ENCODE results near the gene C14orf180.
A peak's percentile ranks its signal among the peaks of the same experiment; 100 is the strongest.

C14orf180 gene

DNA sequence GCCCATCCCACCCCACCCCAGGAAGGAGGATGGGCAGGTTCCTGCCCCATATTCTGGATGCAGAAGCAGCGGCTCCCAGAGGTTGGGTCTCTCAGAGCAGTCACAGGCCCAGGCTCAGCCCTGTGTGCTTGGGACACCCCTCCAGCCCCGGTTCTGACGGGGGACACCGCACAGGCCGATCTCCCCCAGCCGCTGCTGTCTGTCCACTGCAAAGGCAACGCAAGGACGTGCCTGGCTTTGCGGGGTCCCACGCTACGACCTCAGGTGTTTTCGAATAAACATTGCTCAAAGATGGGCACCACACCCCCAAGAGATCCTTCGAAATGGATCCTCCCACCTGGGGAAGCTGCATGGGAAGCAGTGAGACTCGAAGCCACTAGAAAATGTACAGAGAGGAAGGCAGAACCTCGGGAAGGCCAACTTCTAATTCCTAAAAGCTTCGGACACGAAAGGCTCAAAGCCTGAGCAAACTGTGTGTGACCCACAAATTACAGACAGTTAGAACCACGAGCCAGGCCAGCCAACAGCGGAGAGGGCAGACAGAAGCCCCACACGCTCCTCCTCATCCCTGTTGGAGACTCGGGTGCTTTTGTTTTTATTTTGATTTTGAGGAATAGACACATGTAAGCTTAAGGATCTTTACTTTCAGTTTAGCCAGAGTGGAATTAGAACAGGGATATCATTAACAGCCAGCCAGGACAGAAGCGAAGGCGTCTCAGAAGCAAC is 10.8 kb downstream of the C14orf180 start:
- H3K4me1 ChIP-seq (ENCODE audit: control insufficient read depth, insufficient read depth, low read length, unreplicated experiment), result peaks cover 5% of the 10 kb centered on the region
- H3K27ac ChIP-seq (ENCODE audit: low read depth, low read length), result no peak overlapping the region
- peak overlapping the region; percentile 78 for H2AFZ ChIP-seq (ENCODE audit: low read length, unreplicated experiment)
- H3K36me3 ChIP-seq (ENCODE audit: insufficient read depth, low read length), result no peaks in the 10 kb centered on the region
- H3K79me2 ChIP-seq (ENCODE audit: control insufficient read depth, insufficient read depth, low read length, unreplicated experiment), result no peaks in the 10 kb centered on the region
- peak overlapping the region; percentile 74 for H3K4me3 ChIP-seq (ENCODE audit: low read depth, low read length)
- H3K27me3 ChIP-seq (ENCODE audit: insufficient read depth, low read length), result peaks cover 9% of the 10 kb centered on the region

DNA sequence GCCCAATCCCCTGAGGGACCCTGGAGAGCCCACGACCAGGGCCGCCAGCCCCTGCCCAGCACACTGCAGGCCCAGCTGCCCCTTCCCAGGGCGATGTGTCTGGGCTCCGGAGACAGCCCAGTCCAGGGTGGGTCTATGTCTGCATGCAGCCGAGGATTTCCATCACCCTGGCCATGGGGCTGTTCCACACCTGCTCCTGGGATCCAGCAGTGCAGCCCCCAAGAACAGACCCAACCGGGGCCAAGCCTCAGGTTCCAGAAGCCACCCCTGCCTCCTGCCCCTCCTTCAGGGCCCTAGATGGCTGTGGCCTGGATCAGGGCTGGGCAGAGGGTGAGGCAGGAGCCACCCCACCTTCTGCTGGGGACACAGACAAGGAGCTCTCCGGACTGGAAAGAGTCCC is 11.5 kb downstream of the C14orf180 start:
- peak overlapping the region; percentile 74; the same call in 1 of the 2 replicates for H3K4me3 ChIP-seq (ENCODE audit: low read depth, low read length)
- H3K79me2 ChIP-seq (ENCODE audit: control insufficient read depth, insufficient read depth, low read length, unreplicated experiment), result no peaks in the 10 kb centered on the region
- no peaks in the 10 kb centered on the region for H3K36me3 ChIP-seq (ENCODE audit: insufficient read depth, low read length)
- peaks cover 4% of the 10 kb centered on the region for H3K27me3 ChIP-seq (ENCODE audit: insufficient read depth, low read length)
- H3K27ac ChIP-seq (ENCODE audit: low read depth, low read length), result no peak overlapping the region
- H2AFZ ChIP-seq (ENCODE audit: low read length, unreplicated experiment), result peak overlapping the region; percentile 78
- H3K4me1 ChIP-seq (ENCODE audit: control insufficient read depth, insufficient read depth, low read length, unreplicated experiment), result peaks cover 5% of the 10 kb centered on the region

DNA sequence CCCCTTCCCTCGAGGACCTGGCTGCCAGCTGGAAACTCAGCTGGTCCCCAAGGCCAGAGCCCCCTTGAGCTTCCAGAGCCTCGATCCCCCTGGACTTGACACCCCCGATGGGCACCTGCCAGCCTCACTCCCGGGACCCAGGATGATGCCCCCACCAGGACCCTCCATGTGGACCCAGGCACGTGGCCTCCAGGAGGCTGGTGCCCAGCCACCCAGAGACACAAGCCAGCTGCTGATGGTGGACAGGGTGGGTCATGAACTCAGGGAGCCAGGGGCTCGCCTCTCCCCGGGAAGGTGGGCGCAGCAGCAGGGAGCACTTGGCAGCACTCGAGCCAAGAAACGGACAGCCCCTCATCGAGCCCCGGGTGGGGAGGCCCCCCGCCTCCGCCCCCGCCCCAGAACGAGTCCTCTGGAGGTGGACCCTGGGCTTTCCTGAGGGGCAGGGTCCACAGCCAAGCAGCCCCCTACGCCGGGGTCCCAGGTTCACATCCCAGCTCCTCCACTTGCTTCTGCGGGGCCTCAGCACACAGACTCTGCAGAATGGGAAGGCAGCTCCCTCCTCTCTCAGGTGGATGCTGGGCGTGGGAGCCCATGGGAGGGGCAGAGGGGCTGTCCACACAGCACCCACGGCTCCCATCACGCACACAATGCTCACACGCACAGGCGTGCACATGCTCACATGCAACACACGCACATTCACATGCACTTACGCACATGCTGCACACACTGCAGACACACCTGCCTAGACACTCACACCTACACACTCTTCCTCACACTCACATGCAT is 12.1 kb downstream of the C14orf180 start:
- Histone ChIP-seq H3K4me3 (ENCODE audit: low read depth, low read length) (no peak overlapping the region), H2AFZ (ENCODE audit: low read length, unreplicated experiment) (no peak overlapping the region), H3K27me3 (ENCODE audit: insufficient read depth, low read length) (no peaks in the 10 kb centered on the region), H3K4me1 (ENCODE audit: control insufficient read depth, insufficient read depth, low read length, unreplicated experiment) (peaks cover 5% of the 10 kb centered on the region), H3K36me3 (ENCODE audit: insufficient read depth, low read length) (no peaks in the 10 kb centered on the region), H3K79me2 (ENCODE audit: control insufficient read depth, insufficient read depth, low read length, unreplicated experiment) (no peaks in the 10 kb centered on the region), H3K27ac (ENCODE audit: low read depth, low read length) (no peak overlapping the region)

DNA sequence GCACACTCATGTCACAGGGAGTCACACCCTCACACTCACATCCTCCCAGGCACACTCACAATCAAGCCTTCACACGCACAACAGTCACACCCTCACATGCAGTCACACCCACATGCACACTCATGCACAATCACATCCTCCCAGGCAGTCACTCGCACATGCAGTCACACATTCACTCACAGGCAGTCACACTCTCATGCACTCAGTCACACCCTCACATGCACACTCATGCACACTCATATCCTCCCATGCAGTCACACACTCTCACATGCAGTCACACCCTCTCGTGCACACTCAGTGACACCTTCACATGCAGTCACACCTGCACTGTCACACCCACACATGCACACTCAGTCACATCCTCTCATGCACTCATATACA is 12.7 kb downstream of the C14orf180 start:
- Histone ChIP-seq H3K4me1 (ENCODE audit: control insufficient read depth, insufficient read depth, low read length, unreplicated experiment) (peaks cover 5% of the 10 kb centered on the region), H3K79me2 (ENCODE audit: control insufficient read depth, insufficient read depth, low read length, unreplicated experiment) (no peaks in the 10 kb centered on the region), H2AFZ (ENCODE audit: low read length, unreplicated experiment) (no peak overlapping the region), H3K36me3 (ENCODE audit: insufficient read depth, low read length) (no peaks in the 10 kb centered on the region), H3K27me3 (ENCODE audit: insufficient read depth, low read length) (no peaks in the 10 kb centered on the region; the same call in 1 of the 2 replicates), H3K27ac (ENCODE audit: low read depth, low read length) (no peak overlapping the region), H3K4me3 (ENCODE audit: low read depth, low read length) (no peak overlapping the region)

DNA sequence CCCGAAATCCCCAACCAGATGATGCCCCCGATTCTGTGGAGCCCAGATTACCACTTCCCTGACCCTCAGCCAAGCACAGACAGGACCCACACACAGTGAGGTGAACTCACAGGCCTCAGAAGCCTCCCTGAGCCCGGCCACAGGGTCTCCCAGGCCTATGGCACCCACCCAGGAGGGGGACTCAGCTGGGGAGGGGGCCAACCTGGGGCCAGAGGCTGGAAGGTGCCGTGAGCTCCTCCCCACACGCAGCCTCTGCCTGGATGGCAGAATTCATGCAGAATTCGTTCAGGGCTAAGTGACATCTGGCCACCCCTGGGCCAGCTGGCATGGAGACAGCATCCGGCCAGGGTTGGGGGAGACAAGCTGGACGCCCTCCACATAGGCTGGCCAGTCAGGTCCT is 13.2 kb downstream of the C14orf180 start:
- Histone ChIP-seq H3K27ac (ENCODE audit: low read depth, low read length) (no peak overlapping the region), H3K79me2 (ENCODE audit: control insufficient read depth, insufficient read depth, low read length, unreplicated experiment) (no peaks in the 10 kb centered on the region), H3K4me1 (ENCODE audit: control insufficient read depth, insufficient read depth, low read length, unreplicated experiment) (peaks cover 5% of the 10 kb centered on the region), H2AFZ (ENCODE audit: low read length, unreplicated experiment) (no peak overlapping the region), H3K36me3 (ENCODE audit: insufficient read depth, low read length) (no peaks in the 10 kb centered on the region), H3K4me3 (ENCODE audit: low read depth, low read length) (no peak overlapping the region), H3K27me3 (ENCODE audit: insufficient read depth, low read length) (no peaks in the 10 kb centered on the region; the same call in 1 of the 2 replicates)

DNA sequence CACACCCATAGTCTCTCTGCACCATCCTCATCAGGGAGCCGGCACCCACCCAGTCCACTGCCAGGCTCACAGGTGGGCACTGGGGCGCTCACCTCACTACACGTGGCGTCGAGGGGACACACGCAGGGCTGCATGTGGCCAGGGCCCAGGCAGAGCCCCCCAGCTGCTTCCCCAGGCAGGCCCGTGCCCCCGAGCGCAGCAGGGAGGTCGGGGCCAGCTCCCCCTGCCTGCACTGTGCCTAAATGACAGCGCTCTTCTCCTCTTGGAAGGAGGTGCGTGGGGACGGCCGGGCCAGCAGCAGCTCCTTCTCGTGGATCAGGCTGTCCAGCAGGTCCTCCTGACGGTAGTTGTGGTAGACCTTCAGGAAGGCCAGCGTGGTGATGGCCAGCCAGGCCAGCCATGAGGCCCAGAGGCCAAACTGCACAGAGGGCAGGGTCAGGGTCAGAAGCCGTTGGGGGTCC is 13.7 kb downstream of the C14orf180 start:
- Histone ChIP-seq H3K27me3 (ENCODE audit: insufficient read depth, low read length) (no peaks in the 10 kb centered on the region; the same call in 1 of the 2 replicates), H3K36me3 (ENCODE audit: insufficient read depth, low read length) (no peaks in the 10 kb centered on the region), H3K27ac (ENCODE audit: low read depth, low read length) (no peak overlapping the region), H3K4me3 (ENCODE audit: low read depth, low read length) (no peak overlapping the region), H3K79me2 (ENCODE audit: control insufficient read depth, insufficient read depth, low read length, unreplicated experiment) (no peaks in the 10 kb centered on the region), H2AFZ (ENCODE audit: low read length, unreplicated experiment) (no peak overlapping the region), H3K4me1 (ENCODE audit: control insufficient read depth, insufficient read depth, low read length, unreplicated experiment) (peaks cover 5% of the 10 kb centered on the region)

DNA sequence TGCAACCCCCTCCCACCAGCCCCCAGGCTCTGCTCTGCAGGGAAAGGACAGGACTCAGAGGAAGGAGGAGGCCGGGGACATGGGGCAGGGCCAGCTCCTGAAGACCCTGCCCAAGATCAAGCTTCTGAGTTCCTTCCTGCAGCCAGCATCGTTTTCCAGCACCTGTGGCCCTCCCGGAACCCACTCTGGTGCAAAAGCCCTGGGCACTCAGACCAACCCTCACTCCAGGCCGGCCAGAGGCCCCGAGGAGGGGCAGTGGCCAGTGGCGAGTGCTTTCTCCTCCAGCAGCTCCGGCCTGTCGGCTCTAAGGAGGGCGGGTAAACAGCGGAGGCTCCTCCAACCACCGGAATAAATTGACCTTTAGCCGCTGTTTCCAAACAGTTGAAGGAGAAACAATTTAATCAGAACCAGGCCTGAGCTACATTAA is 14.2 kb downstream of the C14orf180 start:
- H2AFZ ChIP-seq (ENCODE audit: low read length, unreplicated experiment), result no peak overlapping the region
- H3K36me3 ChIP-seq (ENCODE audit: insufficient read depth, low read length), result no peaks in the 10 kb centered on the region
- H3K4me3 ChIP-seq (ENCODE audit: low read depth, low read length), result no peak overlapping the region
- no peaks in the 10 kb centered on the region; the same call in 1 of the 2 replicates for H3K27me3 ChIP-seq (ENCODE audit: insufficient read depth, low read length)
- H3K79me2 ChIP-seq (ENCODE audit: control insufficient read depth, insufficient read depth, low read length, unreplicated experiment), result no peaks in the 10 kb centered on the region
- no peak overlapping the region for H3K27ac ChIP-seq (ENCODE audit: low read depth, low read length)
- peaks cover 5% of the 10 kb centered on the region for H3K4me1 ChIP-seq (ENCODE audit: control insufficient read depth, insufficient read depth, low read length, unreplicated experiment)

DNA sequence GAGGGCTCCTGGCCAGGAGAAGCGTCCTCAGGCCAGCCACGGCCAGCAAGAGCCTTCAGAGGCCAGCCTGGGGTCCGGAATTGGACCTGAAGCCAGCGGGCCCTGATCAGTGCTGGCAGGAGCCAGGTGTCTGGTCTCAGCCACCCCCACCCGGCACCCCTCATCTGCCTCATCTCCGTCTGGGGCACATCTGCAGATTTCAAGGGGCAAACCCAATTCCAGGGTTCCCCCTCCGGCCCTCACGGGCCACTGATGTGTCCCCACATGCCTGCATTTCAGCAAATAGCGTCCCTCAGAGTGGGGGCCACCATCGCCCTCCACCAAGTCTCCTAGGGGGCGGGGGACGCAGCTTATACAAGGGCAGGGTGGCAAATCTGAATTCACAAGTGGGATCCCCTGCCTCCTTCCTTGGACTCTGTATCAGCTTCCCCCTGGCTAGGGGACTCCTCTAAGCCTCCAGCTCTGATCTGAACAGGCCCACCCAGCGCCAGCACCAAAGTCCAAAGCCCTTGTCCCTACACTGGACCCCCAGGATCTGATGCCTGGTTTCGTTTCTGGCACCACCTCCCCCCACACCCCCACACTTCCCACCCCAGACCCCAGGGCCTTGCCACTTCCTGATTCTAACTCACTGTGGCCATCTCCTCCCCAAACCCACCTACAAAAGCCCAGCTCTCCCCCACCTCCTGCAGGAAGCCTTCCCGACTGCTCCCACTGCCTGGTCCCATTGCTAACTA is 14.9 kb downstream of the C14orf180 start:
- Histone ChIP-seq H3K36me3 (ENCODE audit: insufficient read depth, low read length) (no peaks in the 10 kb centered on the region), H3K4me3 (ENCODE audit: low read depth, low read length) (no peak overlapping the region), H3K27me3 (ENCODE audit: insufficient read depth, low read length) (peaks cover 2% of the 10 kb centered on the region), H3K79me2 (ENCODE audit: control insufficient read depth, insufficient read depth, low read length, unreplicated experiment) (no peaks in the 10 kb centered on the region), H3K27ac (ENCODE audit: low read depth, low read length) (no peak overlapping the region), H2AFZ (ENCODE audit: low read length, unreplicated experiment) (no peak overlapping the region), H3K4me1 (ENCODE audit: control insufficient read depth, insufficient read depth, low read length, unreplicated experiment) (peaks cover 5% of the 10 kb centered on the region)

DNA sequence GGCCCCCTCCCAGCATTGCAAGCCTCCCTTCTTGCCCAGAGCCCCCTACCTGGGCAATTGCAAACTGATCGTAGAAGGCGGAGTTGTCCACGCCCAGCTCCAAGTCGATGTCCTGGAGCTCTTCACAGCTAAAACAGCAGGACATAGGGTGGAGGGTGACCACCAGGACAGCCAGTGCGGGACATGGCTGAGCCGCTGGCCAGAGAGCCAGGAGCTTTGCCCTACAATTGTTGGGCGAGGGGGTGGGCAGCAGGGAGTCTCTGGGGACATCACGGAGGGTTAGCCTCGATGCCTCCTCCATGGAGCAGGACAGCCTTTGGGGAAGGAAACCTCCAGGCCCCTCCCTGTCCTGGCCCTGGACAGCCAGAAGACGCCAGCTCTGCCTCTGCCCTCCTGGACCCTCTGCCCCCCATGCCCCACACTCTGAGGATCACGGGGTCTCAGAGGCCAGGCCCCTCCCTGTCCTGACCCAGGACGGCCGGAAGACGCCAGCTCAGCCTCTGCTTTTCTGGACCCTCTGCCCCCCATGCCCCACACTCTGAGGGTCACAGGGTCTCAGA is 15.6 kb downstream of the C14orf180 start:
- no peak overlapping the region for H2AFZ ChIP-seq (ENCODE audit: low read length, unreplicated experiment)
- peaks cover 7% of the 10 kb centered on the region for H3K27me3 ChIP-seq (ENCODE audit: insufficient read depth, low read length)
- no peaks in the 10 kb centered on the region for H3K36me3 ChIP-seq (ENCODE audit: insufficient read depth, low read length)
- H3K79me2 ChIP-seq (ENCODE audit: control insufficient read depth, insufficient read depth, low read length, unreplicated experiment), result no peaks in the 10 kb centered on the region
- no peak overlapping the region for H3K4me3 ChIP-seq (ENCODE audit: low read depth, low read length)
- no peak overlapping the region for H3K27ac ChIP-seq (ENCODE audit: low read depth, low read length)
- peaks cover 4% of the 10 kb centered on the region for H3K4me1 ChIP-seq (ENCODE audit: control insufficient read depth, insufficient read depth, low read length, unreplicated experiment)

DNA sequence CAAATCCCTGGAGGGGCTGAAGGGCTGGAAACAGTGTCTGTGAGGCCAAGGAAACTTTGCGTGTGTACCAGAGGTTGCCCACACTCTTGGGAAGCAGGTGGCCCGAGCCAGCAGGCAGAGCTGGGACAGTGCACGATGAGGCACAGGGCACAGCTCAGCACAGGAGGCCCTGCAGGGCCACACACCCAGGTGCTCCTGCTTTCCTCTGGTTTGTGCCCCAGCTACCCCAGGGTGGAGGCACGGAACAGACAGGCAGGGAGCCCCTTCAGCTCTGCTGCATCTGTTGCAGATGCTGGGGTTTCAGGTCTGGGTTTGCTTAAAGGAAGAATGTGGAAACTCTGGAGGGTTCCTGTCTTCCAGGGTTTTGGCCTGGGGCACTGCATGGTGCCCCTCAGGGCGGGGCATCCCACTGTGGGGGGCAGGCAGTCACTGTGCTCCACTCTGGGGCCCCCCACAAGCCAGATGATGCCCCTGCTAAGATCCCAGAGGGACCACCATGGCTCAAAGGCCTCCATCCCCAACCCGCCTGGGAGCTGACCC is 16.4 kb downstream of the C14orf180 start:
- H3K4me1 ChIP-seq (ENCODE audit: control insufficient read depth, insufficient read depth, low read length, unreplicated experiment), result no peaks in the 10 kb centered on the region
- peaks cover 7% of the 10 kb centered on the region for H3K27me3 ChIP-seq (ENCODE audit: insufficient read depth, low read length)
- no peak overlapping the region for H3K27ac ChIP-seq (ENCODE audit: low read depth, low read length)
- H3K36me3 ChIP-seq (ENCODE audit: insufficient read depth, low read length), result no peaks in the 10 kb centered on the region
- no peak overlapping the region for H2AFZ ChIP-seq (ENCODE audit: low read length, unreplicated experiment)
- H3K4me3 ChIP-seq (ENCODE audit: low read depth, low read length), result no peak overlapping the region
- H3K79me2 ChIP-seq (ENCODE audit: control insufficient read depth, insufficient read depth, low read length, unreplicated experiment), result no peaks in the 10 kb centered on the region

Measured in ACC112 (cell line).